Endometrial microvascular endothelial cells (primary cell): ENCODE results near the gene GNB1. TPM values are rescaled to one million over a fixed set of nuclear protein-coding genes. Genes with fewer than 3 reads are reported as not detected.

Experiments used
- in situ Hi-C: cut with HindIII; loops from 2 replicates; pipeline ENCODE4 v1.10.0; 2017; ENCODE audit warnings: low sequenced_read_pairs, low pct_unique_long_range_greater_than_20kb; ENCODE audit errors: inconsistent ontology term
- total RNA-seq: library from RNA; depleted of rRNA; stranded (reverse); fragments of >200 nt; gene quantifications from one replicate; pipeline ENCODE4 v1.2.3, GENCODE V29; 2015; ENCODE audit errors: inconsistent ontology term

GNB1 gene
- total RNA-seq, 1 donor from 2014 or later = 184 TPM

DNA sequence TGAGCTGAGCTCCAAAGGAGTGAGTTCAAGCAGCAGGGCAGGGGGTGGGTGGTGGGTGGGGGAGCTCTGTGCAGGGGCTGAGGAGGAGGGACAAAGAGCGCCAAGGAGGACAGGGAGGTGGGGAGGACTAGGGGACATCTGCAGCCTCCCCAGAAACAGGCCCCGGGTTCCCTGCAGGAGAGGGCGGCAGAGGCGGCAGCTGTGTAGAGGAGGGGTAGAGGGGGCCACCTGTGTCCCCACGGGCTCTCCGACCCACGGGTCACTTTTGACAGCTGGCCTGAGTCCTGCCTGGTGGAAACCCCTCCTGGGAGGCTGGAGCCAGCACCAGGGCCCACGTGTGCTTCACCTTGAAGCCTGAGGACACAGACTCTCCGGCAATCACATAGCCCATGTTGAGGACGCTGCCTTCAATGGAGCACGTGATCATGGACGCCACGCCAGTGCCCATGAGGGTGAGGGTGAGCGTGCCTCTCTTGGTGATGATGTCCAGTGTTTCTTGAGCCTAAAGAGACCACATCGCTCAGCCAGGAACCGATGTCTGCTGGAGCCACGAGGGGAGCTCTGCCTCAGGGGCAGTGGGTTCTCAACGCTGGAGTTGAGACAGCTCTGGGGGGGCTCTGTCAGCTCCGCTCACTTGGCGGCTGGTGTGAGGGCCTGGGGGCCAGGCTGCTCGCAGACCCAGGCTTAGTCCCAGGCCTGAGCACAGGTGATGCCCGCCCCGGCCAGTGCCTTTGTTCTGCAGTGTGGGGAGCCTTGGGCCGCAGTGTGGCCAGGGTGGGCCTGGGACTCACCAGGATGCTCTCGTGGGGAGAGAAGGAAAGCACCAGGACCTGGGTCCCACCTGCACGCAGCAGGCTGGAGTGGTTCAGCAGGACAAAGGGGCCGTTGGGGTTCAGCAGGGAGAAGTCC lies 34.8 kb upstream of the GNB1 start:
- in situ Hi-C loops = loop anchor here (25.0 kb wide), 1 partner anchor 237 kb away; no protein-coding TSS in a partner anchor

DNA sequence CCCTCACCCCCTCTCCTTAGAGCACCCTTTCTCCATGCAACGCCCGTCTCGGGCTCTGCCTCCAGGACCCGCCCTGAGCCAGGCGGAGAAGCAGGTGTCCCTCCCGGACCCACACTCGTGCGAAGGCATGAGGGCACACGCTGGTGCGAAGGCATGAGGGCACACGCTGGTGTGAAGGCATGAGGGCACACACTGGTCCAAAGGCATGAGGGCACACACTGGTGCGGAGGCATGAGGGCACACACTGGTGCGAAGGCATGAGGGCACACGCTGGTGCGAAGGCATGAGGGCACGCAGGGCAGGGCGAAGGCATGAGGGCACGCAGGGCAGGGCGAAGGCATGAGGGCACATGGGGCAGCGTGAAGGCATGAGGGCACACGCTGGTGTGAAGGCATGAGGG lies 34.0 kb upstream of the GNB1 start:
- in situ Hi-C loops = loop anchor here (25.0 kb wide), 1 partner anchor 237 kb away; no protein-coding TSS in a partner anchor

DNA sequence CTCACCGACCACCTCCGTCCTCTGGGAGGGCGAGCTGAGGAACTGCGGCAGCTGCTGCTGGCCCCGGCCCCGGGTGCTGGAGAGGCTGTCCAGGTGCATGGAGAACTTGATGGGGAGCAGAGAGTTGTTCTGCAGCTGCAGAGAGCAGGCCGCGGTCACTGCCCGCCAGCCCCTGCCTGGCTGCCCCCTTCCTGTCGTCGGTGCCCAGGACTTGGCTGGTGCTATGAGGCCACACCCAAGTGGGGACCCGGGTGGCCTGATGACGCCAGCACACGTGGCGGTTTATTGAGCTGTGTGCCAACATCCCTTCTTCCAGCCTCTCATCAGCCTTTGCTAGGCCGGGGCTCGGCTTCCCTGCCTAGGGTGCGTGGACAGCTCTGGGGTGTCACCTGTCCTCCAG lies 33.5 kb upstream of the GNB1 start:
- in situ Hi-C loops = no loop called here

DNA sequence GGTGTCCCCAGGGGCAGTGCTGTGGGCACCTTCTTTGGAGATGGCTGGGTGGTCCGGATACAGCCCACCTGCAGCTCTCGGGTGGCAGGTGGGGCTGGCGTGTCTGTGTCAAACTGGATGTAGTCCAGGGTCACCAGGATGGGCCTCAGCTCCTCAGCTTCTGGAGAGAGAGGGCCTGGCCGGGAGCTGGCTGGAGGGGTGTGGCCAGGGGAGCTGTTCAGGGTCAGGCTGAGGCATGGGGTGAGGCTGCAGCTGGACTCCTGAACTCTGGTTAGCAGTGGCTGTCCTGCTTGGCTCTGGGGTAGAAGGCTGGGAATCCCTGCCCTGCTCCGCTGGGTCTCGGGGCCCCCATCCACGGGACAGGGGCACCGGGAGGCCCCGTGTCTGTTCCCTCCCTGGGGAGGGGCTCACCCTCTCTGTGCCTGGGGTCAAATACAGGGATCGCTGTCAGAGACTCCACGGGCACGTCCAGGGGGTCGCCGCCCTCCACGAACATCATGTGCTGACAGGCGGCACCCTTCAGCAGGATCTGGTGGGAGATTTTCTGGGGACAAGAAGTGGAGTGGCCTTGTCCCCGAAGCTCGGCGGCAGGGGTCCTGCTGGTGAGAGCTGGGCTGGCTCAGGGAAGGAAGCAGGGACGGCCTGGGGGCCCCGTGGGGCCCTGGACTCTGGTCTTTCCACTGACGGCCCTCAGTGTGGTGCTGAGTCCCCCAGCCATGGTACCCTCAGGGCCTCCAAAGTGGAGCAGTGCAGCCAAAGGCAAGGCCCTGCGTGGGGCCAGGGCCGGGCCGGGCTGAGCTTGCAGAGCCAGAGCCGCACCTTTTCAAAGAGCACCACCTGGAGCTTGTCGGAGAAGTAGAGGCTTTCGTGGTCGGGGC lies 32.3 kb upstream of the GNB1 start:
- in situ Hi-C loops = no loop called here

DNA sequence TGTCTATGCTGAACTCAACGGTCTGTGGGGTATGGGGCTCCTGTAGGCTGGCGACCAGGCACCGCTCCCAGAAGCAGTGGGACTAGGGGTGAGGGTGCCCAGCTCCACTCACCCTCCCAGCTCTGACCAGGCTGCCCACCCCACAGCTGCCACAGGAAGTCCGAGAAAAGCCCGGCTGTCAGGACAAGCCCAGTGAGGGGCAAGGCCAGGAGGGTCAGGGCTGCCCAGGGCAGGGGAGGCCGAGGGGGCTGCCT lies 31.7 kb upstream of the GNB1 start:
- in situ Hi-C loops = no loop called here

DNA sequence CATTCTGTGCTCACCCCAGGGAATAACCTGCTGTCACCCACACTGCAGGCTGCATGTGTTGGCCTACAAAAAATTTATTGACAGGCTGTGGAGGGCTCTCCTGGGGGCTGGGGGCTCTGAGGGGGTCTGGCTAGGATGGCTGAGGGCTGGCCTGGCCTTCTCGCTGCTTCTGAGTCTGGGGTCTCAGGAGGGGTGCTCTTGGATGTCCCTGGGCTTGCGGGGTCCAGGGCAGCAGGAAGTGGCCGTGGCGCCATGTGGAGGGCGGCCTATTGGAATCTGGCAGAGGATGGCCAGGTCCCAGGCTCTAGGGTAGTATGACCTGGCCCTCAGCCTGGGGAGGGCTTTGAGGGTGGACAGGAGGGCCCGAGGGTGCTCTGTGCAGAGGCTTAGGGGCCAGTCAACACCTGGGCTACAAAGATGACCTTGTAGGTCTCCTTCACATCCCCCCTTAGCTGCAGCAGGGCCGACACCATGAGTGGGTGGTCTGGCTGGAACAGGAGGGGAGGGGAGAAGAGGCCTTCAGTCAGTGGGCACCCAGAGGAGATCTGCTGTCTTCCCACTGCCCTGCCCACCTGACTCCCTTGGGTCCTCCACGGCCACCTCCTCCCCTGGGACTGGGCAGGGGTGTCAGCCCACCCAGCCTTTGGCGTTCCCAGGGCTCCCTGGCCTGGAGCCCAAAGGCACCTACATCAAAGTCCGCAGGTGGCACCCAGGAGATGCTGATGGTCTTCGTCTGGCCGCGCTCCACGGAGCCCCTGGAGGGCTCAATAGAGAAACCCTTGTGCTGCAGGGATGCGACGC lies 31.2 kb upstream of the GNB1 start:
- in situ Hi-C loops = no loop called here

DNA sequence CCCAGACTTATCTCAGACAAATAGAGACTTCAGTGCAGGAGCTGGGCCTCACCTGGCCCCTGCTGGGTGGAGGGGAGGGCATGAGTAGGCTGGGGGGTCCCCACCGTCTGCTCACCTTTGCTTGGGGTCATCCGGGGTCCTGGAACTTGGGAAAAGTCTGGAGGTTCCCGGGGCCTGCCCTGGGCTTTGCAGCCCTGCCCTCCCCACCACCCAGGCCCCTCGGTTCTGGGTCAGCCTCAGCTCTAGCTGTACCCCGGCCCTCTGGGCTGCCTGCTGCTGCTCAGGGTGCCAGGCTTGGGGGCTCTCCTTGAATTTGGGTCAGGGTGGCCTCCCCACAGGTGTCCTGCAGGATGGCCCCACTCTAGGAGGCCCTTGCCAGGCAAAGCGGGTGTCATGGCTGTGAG lies 30.6 kb upstream of the GNB1 start:
- in situ Hi-C loops = no loop called here

DNA sequence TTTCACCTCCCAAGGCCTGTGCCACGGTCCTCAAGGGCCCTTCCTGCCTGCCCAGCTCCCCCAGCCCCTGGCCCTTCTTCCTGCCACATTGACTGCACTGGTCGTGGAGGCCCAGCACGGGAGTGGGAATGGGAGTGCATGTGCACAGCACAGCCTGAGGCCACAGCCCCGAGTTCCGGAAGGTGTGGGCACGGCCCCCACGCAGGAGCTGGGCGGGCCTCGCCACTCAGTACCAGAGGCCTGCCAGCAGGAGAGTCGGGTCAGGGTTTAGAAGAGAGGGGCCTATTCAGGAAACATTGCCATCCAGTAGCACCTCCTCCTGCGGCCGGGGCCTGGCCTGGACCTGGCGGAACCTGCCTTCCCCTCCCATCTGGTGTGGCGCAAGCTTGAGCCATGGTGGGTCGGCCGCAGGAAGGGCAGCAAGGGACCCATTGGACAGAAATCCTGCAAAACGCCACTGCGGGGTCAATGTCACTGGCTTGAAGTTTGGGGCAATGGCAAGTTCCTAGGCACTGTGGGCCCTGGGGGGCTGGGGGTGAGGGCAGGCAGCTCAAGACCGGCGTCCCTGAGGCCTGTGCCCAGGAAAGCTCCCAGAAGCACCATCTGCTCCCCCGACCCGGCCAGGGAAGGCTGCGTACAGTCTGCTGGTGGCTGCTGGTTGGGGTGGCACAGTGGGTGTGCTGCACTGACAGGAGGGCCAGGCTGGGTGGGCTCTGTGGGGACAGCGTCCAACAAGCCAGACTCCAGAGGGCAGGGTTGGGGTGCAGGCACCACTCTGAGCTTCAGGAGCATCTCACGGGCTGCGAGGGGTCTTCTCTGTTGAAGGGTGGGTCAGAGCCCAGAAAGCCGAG lies 29.9 kb upstream of the GNB1 start:
- in situ Hi-C loops = no loop called here

DNA sequence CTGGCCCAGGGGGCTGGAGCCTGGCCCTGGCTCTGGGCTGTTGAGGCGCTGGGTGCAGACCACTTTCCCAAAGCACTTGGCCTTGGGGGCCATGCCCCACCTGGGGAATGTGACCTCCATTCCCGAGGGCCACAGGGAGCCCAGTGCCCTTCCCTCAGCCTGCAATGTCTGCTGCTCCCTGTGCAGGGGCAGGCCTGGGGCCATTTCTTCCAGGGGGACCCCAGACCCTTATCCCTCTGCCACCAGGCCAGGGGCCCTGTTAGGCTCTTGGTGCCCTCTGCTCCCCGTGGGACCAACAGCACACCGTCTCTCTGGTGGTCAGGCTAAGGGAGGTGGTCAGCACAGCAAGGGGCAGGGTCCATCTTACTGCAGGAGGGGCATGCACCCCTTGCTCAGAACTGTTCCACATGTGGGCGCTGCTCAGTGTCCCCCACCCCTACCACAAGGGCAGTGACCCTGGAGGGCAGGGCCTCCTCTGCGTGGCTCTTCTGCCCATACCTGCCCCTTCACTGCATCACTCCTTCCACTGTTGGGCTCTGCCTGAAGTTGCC lies 29.2 kb upstream of the GNB1 start:
- in situ Hi-C loops = no loop called here

DNA sequence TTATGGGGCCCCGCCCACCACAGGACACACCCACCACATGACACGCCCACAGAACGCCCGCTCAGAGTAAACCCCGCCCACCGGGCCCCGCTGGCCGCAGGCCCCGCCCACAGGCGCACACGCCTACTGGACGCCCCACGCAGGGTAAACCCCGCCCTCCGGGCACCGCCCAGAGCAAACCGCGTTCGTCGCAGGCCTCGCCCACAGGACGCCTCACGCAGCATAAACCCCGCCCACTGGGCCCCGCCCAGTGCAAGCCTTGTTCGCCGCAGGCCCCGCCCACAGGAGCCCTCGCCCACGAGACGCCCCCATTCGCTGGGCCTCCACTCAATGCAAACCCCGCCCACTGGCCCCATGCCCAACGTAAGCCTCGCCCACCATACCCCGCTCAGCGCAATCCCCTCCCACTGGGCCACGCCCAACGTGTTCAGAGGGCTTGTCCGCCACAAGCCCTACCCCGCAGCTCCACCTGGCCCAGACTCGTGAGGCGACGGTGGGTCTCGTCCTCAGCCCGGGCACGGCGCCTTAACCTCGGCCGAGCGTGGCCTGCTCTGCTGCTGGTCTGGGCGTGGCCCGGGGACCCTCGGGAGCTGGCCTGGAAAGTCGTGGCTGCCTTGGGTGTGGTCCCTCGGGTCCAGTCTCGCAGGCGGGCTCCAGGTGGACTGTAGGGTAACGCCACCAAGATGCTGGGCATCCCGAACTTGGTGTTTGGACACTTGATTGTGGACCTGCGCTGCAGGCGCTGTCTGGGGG lies 28.6 kb upstream of the GNB1 start:
- in situ Hi-C loops = no loop called here

DNA sequence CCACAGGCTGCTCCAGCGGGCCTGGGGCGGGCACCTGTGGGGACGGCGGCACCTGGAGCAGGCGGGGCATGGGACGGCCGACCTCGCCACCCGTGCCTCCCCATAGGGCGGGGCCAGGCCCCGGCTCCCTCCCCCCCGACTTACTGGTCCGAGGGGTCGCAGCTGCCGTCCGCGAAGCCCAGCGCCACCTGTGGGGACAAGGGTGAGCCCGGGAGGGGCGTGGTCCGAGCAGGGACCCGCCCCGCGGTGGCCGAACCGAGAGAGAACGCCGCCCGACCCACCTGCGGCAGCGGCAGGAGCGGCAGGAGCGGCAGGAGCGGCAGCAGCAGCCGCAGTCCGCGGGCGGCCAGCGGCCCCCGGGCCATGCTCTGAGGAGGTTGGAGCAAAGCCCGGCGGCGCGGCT lies 28.0 kb upstream of the GNB1 start, which contains the start of gene TMEM52:
Gene TMEM52, minus strand, starts transcription at position 379 of the 403 bp plus-strand sequence. Its CDS starts 14 bp downstream, at position 365.
- in situ Hi-C loops = no loop called here

DNA sequence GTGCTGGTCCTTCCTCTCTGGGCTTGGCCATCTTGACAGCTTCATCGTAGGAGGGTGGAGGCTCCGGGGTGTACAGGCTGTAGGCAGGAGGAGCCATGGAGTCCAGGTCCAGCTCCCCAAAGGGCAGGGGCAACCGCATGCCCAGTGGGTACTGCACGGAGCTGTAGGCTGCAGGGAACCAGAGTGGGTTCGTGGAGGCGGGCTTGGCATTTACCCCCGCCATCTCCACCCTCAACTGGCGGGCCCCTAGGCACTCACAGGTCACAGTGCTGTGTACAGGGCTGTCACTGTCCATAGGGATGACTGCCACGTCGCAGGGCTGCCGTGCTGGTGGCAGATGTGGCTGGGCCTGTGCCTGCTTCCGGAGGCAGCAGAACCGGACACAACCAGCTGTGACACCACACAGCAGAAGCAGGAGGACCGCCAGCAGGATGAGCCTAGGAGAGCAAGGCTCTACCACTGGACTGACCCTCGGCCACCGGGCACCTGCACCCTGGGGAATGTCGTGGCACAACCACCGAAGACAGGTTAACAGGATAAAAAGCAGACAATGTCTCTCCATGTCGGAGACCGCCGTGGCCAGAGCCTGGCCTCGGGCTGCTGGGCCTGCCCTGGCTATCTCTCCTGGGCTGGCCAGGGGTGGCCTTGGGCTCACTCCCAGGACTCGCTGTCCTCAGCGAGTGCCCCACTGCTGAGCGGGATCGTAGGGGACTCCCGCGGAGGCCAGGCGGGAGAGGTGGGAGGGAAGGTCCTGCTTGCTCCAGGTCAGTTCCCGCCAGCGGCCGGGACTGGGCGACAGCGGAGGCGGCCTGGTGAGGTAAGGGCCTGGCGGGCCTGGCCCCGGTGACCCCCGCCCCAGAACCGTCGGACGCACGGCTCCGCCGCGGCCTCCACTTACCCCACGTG lies 27.4 kb upstream of the GNB1 start:
- in situ Hi-C loops = no loop called here

DNA sequence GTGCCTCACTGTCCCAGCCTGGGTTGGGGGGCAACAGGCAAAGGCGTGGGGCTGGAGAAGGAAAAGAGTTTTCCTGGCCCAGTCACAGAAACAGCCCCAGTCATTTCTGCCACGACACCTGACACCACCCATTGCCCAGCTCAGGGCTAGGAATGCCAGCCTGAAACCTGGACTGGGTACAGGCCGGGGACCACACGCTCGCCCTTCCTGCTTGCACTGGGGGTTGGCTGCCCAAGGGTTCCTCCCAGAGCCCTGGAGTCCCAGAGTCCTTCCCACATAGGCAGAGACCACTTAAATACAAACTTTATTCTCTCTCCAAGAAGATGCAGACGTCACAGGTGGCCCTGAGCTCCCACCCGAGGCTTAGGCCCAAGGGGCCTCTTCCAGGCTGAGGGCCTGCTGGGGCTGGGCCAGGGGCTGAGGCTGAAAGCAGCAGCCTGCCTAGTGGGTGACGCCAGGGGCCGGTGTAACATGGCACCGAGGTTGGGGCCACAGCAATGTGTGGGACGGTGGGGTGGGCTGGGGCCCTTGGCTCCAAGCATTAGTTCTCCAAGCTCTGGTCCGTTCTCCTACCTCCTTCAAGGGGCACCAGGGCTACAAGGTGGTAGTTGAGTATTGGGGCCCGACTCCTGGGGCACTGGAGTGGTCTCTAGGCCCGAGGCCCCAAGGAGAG lies 26.6 kb upstream of the GNB1 start:
- in situ Hi-C loops = no loop called here

DNA sequence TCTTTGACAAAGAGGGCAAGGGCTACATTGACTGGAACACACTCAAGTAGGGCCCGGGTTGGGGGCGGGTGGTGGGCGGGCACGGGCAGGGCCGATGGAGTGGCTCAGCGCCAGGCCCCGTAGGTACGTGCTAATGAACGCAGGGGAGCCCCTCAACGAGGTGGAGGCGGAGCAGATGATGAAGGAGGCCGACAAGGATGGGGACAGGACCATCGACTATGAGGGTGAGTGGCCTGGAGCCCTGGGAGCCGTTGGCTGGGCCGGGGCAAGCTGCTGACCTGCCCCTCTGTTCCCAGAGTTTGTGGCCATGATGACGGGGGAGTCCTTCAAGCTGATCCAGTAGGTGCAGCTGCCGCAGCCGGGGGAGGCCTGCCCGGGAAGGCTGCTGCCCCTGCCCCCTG lies 26.0 kb upstream of the GNB1 start:
- in situ Hi-C loops = no loop called here

DNA sequence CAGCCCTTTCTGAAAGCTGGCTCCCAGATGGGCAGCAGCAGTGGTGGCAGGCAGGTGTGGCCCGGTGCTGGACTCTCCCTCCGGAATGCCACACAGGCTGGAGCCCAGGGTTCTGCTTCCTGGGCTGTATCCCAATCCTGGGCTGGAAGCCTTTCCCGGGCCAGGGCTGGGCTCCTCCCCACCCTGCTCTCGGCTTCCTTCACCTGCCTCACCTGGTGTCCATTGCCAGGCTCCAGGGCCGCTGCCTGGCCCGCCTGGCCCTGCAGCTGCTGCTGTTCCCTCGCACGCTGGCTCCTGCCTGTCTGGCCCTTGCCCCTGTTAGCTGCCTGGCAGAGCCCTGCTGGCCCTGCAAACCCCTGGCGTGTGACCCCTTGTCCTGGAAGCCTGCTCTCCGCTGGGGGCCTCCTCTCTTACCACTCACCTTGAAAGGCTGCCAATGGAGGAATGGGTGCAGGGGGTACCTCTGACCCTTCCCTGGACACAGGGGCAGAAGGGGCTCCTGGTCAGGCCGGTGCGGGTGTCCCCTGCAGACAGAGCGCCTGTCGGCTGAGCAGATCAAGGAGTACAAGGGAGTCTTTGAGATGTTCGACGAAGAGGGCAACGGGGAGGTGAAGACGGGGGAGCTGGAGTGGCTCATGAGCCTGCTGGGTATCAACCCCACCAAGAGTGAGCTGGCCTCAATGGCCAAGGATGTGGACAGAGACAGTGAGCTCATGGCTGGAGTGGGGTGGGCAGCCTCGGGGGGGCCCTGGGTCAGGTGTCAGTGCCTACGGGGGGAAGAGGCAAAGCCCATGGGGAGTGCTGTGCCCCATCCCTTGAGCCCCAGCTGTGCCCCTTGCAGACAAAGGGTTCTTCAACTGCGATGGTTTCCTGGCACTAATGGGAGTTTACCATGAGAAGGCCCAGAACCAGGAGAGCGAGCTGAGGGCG lies 25.3 kb upstream of the GNB1 start:
- in situ Hi-C loops = no loop called here
